Measurements from ENCODE around the gene MEMO1.

Gene MEMO1

GRCh38 chr2:32005371-32005976 lies 5.3 kb downstream of the MEMO1 start:
- H3K27ac ChIP-seq (ENCODE audit: low read depth, low read length) = no peak overlapping the region
- H2AK5ac ChIP-seq (ENCODE audit: low read length) = no peak overlapping the region
- DNase-seq = no peak
- H2BK15ac ChIP-seq (replicated peaks; ENCODE audit: low read depth) = no peak overlapping the region
- H3K9ac ChIP-seq (ENCODE audit: low read length) = no peak overlapping the region
- H2BK5ac ChIP-seq (ENCODE audit: low read length) = no peak overlapping the region
- H3K4me1 ChIP-seq (ENCODE audit: control insufficient read depth, low read depth, low read length) = peaks cover 6% of the 10 kb centered on the region
- H3K18ac ChIP-seq (ENCODE audit: low read length) = no peak overlapping the region
- H3K4me2 ChIP-seq (ENCODE audit: low read length) = no peak overlapping the region
- H3K4ac ChIP-seq (ENCODE audit: low read depth, low read length) = no peak overlapping the region
- no CpG with 5 or more reads among the region's 2 CpGs for WGBS (ENCODE audit: extremely low coverage, insufficient coverage, low lambda C conversion rate)
- no peaks in the 10 kb centered on the region for H3K27me3 ChIP-seq (ENCODE audit: insufficient read depth, low read length, poor library complexity)
- no peak overlapping the region for H4K8ac ChIP-seq (ENCODE audit: low read depth, low read length)
- peaks cover 13% of the 10 kb centered on the region for H3K79me1 ChIP-seq (ENCODE audit: low read length)
- no peak overlapping the region for H2BK120ac ChIP-seq (ENCODE audit: low read depth, low read length)
- H3K4me3 ChIP-seq (ENCODE audit: low read length) = no peak overlapping the region
- no peaks in the 10 kb centered on the region for H3K36me3 ChIP-seq (ENCODE audit: control insufficient read depth, insufficient read depth, low read length)
- no peak overlapping the region for H3K23ac ChIP-seq (ENCODE audit: low read length)
- peaks cover 57% of the 10 kb centered on the region for H3K79me2 ChIP-seq (ENCODE audit: control insufficient read depth, insufficient read depth, low read length)
- H3K56ac ChIP-seq (ENCODE audit: low read length) = no peak overlapping the region
- H4K5ac ChIP-seq (ENCODE audit: low read length) = no peak overlapping the region

- no peak overlapping the region for H4K5ac ChIP-seq (ENCODE audit: low read length)
- no peaks in the 10 kb centered on the region for H3K27me3 ChIP-seq (ENCODE audit: insufficient read depth, low read length, poor library complexity)
- no peak overlapping the region for H3K4me2 ChIP-seq (ENCODE audit: low read length)
- no CpG with 5 or more reads among the region's 2 CpGs for WGBS (ENCODE audit: extremely low coverage, insufficient coverage, low lambda C conversion rate)
- no peak overlapping the region for H4K8ac ChIP-seq (ENCODE audit: low read depth, low read length)
- H3K9ac ChIP-seq (ENCODE audit: low read length) = no peak overlapping the region
- H3K18ac ChIP-seq (ENCODE audit: low read length) = no peak overlapping the region
- no peak overlapping the region for H3K4me3 ChIP-seq (ENCODE audit: low read length)
- H3K36me3 ChIP-seq (ENCODE audit: control insufficient read depth, insufficient read depth, low read length) = no peaks in the 10 kb centered on the region
- no peak overlapping the region for H2BK120ac ChIP-seq (ENCODE audit: low read depth, low read length)
- H3K23ac ChIP-seq (ENCODE audit: low read length) = no peak overlapping the region
- peaks cover 15% of the 10 kb centered on the region for H3K79me1 ChIP-seq (ENCODE audit: low read length)
- no peak overlapping the region for H3K56ac ChIP-seq (ENCODE audit: low read length)
- H3K4me1 ChIP-seq (ENCODE audit: control insufficient read depth, low read depth, low read length) = peaks cover 6% of the 10 kb centered on the region
- H3K4ac ChIP-seq (ENCODE audit: low read depth, low read length) = no peak overlapping the region
- H3K79me2 ChIP-seq (ENCODE audit: control insufficient read depth, insufficient read depth, low read length) = peaks cover 58% of the 10 kb centered on the region
- H3K27ac ChIP-seq (ENCODE audit: low read depth, low read length) = no peak overlapping the region
- DNase-seq = no peak
- H2AK5ac ChIP-seq (ENCODE audit: low read length) = no peak overlapping the region
- no peak overlapping the region for H2BK5ac ChIP-seq (ENCODE audit: low read length)
- no peak overlapping the region for H2BK15ac ChIP-seq (replicated peaks; ENCODE audit: low read depth)
Measured at GRCh38 chr2:32003791-32004190, 7.0 kb downstream of the MEMO1 start.

- no peak overlapping the region for H3K4ac ChIP-seq (ENCODE audit: low read depth, low read length)
- peaks cover 3% of the 10 kb centered on the region for H3K4me1 ChIP-seq (ENCODE audit: control insufficient read depth, low read depth, low read length)
- H3K4me2 ChIP-seq (ENCODE audit: low read length) = no peak overlapping the region
- H3K27ac ChIP-seq (ENCODE audit: low read depth, low read length) = no peak overlapping the region
- no peak overlapping the region for H3K18ac ChIP-seq (ENCODE audit: low read length)
- no peaks in the 10 kb centered on the region for H3K27me3 ChIP-seq (ENCODE audit: insufficient read depth, low read length, poor library complexity)
- no CpG with 5 or more reads among the region's 3 CpGs for WGBS (ENCODE audit: extremely low coverage, insufficient coverage, low lambda C conversion rate)
- H3K9ac ChIP-seq (ENCODE audit: low read length) = no peak overlapping the region
- H3K4me3 ChIP-seq (ENCODE audit: low read length) = no peak overlapping the region
- H4K8ac ChIP-seq (ENCODE audit: low read depth, low read length) = no peak overlapping the region
- peaks cover 15% of the 10 kb centered on the region for H3K79me1 ChIP-seq (ENCODE audit: low read length)
- no peak overlapping the region for H2BK120ac ChIP-seq (ENCODE audit: low read depth, low read length)
- no peaks in the 10 kb centered on the region for H3K36me3 ChIP-seq (ENCODE audit: control insufficient read depth, insufficient read depth, low read length)
- H2BK5ac ChIP-seq (ENCODE audit: low read length) = no peak overlapping the region
- peaks cover 55% of the 10 kb centered on the region for H3K79me2 ChIP-seq (ENCODE audit: control insufficient read depth, insufficient read depth, low read length)
- DNase-seq = no peak
- no peak overlapping the region for H3K23ac ChIP-seq (ENCODE audit: low read length)
- H2AK5ac ChIP-seq (ENCODE audit: low read length) = no peak overlapping the region
- H2BK15ac ChIP-seq (replicated peaks; ENCODE audit: low read depth) = no peak overlapping the region
- H4K5ac ChIP-seq (ENCODE audit: low read length) = no peak overlapping the region
- H3K56ac ChIP-seq (ENCODE audit: low read length) = no peak overlapping the region
Measured at GRCh38 chr2:32002406-32002805, 8.4 kb downstream of the MEMO1 start.

GRCh38 chr2:31999438-31999837 lies 11.4 kb downstream of the MEMO1 start:
- no peak overlapping the region for H2BK15ac ChIP-seq (replicated peaks; ENCODE audit: low read depth)
- no peak overlapping the region for H3K27ac ChIP-seq (ENCODE audit: low read depth, low read length)
- no peak overlapping the region for H3K18ac ChIP-seq (ENCODE audit: low read length)
- H2BK5ac ChIP-seq (ENCODE audit: low read length) = no peak overlapping the region
- peaks cover 8% of the 10 kb centered on the region for H3K79me1 ChIP-seq (ENCODE audit: low read length)
- no peak overlapping the region for H2AK5ac ChIP-seq (ENCODE audit: low read length)
- H3K27me3 ChIP-seq (ENCODE audit: insufficient read depth, low read length, poor library complexity) = no peaks in the 10 kb centered on the region
- no peak overlapping the region for H3K4me3 ChIP-seq (ENCODE audit: low read length)
- H3K56ac ChIP-seq (ENCODE audit: low read length) = no peak overlapping the region
- no peak overlapping the region for H3K4me2 ChIP-seq (ENCODE audit: low read length)
- H4K8ac ChIP-seq (ENCODE audit: low read depth, low read length) = no peak overlapping the region
- no peaks in the 10 kb centered on the region for H3K36me3 ChIP-seq (ENCODE audit: control insufficient read depth, insufficient read depth, low read length)
- H3K23ac ChIP-seq (ENCODE audit: low read length) = no peak overlapping the region
- no peak for DNase-seq
- no peak overlapping the region for H2BK120ac ChIP-seq (ENCODE audit: low read depth, low read length)
- no peaks in the 10 kb centered on the region for H3K4me1 ChIP-seq (ENCODE audit: control insufficient read depth, low read depth, low read length)
- H3K9ac ChIP-seq (ENCODE audit: low read length) = no peak overlapping the region
- H4K5ac ChIP-seq (ENCODE audit: low read length) = no peak overlapping the region
- no CpG with 5 or more reads among the region's 4 CpGs for WGBS (ENCODE audit: extremely low coverage, insufficient coverage, low lambda C conversion rate)
- H3K79me2 ChIP-seq (ENCODE audit: control insufficient read depth, insufficient read depth, low read length) = peaks cover 43% of the 10 kb centered on the region
- H3K4ac ChIP-seq (ENCODE audit: low read depth, low read length) = no peak overlapping the region

- Histone ChIP-seq H3K4ac (ENCODE audit: low read depth, low read length) (no peak overlapping the region), H3K23ac (ENCODE audit: low read length) (no peak overlapping the region), H3K79me1 (ENCODE audit: low read length) (peaks cover 7% of the 10 kb centered on the region), H3K27ac (ENCODE audit: low read depth, low read length) (no peak overlapping the region), H2BK120ac (ENCODE audit: low read depth, low read length) (no peak overlapping the region), H2AK5ac (ENCODE audit: low read length) (no peak overlapping the region), H2BK5ac (ENCODE audit: low read length) (no peak overlapping the region), H4K5ac (ENCODE audit: low read length) (no peak overlapping the region), H3K4me1 (ENCODE audit: control insufficient read depth, low read depth, low read length) (no peaks in the 10 kb centered on the region), H3K27me3 (ENCODE audit: insufficient read depth, low read length, poor library complexity) (no peaks in the 10 kb centered on the region), H3K56ac (ENCODE audit: low read length) (no peak overlapping the region), H4K8ac (ENCODE audit: low read depth, low read length) (no peak overlapping the region), H3K36me3 (ENCODE audit: control insufficient read depth, insufficient read depth, low read length) (no peaks in the 10 kb centered on the region), H3K4me2 (ENCODE audit: low read length) (no peak overlapping the region), H3K79me2 (ENCODE audit: control insufficient read depth, insufficient read depth, low read length) (peaks cover 44% of the 10 kb centered on the region), H3K18ac (ENCODE audit: low read length) (no peak overlapping the region), H2BK15ac (replicated peaks; ENCODE audit: low read depth) (no peak overlapping the region), H3K4me3 (ENCODE audit: low read length) (no peak overlapping the region), H3K9ac (ENCODE audit: low read length) (no peak overlapping the region)
- peak; percentile 68 for DNase-seq
- WGBS (ENCODE audit: extremely low coverage, insufficient coverage, low lambda C conversion rate) = no CpG with 5 or more reads among the region's 4 CpGs
Measured at GRCh38 chr2:31998731-31999383, 12.0 kb downstream of the MEMO1 start.

GRCh38 chr2:31997653-31998052 lies 13.2 kb downstream of the MEMO1 start:
- H2BK120ac ChIP-seq (ENCODE audit: low read depth, low read length) = no peak overlapping the region
- H3K18ac ChIP-seq (ENCODE audit: low read length) = no peak overlapping the region
- peaks cover 46% of the 10 kb centered on the region for H3K79me2 ChIP-seq (ENCODE audit: control insufficient read depth, insufficient read depth, low read length)
- no peak overlapping the region for H4K5ac ChIP-seq (ENCODE audit: low read length)
- no peaks in the 10 kb centered on the region for H3K27me3 ChIP-seq (ENCODE audit: insufficient read depth, low read length, poor library complexity)
- H3K23ac ChIP-seq (ENCODE audit: low read length) = no peak overlapping the region
- no peak overlapping the region for H2BK15ac ChIP-seq (replicated peaks; ENCODE audit: low read depth)
- H2AK5ac ChIP-seq (ENCODE audit: low read length) = no peak overlapping the region
- no peak overlapping the region for H3K9ac ChIP-seq (ENCODE audit: low read length)
- no peak overlapping the region for H3K56ac ChIP-seq (ENCODE audit: low read length)
- no CpG with 5 or more reads among the region's 3 CpGs for WGBS (ENCODE audit: extremely low coverage, insufficient coverage, low lambda C conversion rate)
- no peak overlapping the region for H3K4ac ChIP-seq (ENCODE audit: low read depth, low read length)
- no peaks in the 10 kb centered on the region for H3K36me3 ChIP-seq (ENCODE audit: control insufficient read depth, insufficient read depth, low read length)
- no peak overlapping the region for H4K8ac ChIP-seq (ENCODE audit: low read depth, low read length)
- no peak overlapping the region for H3K27ac ChIP-seq (ENCODE audit: low read depth, low read length)
- no peak for DNase-seq
- H3K79me1 ChIP-seq (ENCODE audit: low read length) = peaks cover 8% of the 10 kb centered on the region
- no peak overlapping the region for H3K4me2 ChIP-seq (ENCODE audit: low read length)
- no peaks in the 10 kb centered on the region for H3K4me1 ChIP-seq (ENCODE audit: control insufficient read depth, low read depth, low read length)
- no peak overlapping the region for H3K4me3 ChIP-seq (ENCODE audit: low read length)
- H2BK5ac ChIP-seq (ENCODE audit: low read length) = no peak overlapping the region

Data from mesendoderm (in vitro differentiated cells).